ENCODE results near the gene IL12RB1. TPM values are rescaled to one million over a fixed set of nuclear protein-coding genes. Genes with fewer than 3 reads are reported as not detected.

The IL12RB1 gene
- total and polyA plus RNA-seq, 2 donors (not counting 3 experiments of a cell fraction or from before 2014, with no cell fraction given) = not detected

- Histone ChIP-seq H3K4me1 (ENCODE audit: control insufficient read depth, extremely low read depth, insufficient read depth, low read length) (peaks cover 11% of the 10 kb centered on the region), H3K36me3 (ENCODE audit: control insufficient read depth in 2 of 2, extremely low read depth in 1 of 2, insufficient read depth in 2 of 2, low read length in 2 of 2) (peaks cover 0 to 30% of the 10 kb centered on the region in 2 experiments), H3K27me3 (ENCODE audit: control insufficient read depth in 2 of 2, insufficient read depth in 2 of 2, low read length in 2 of 2) (no peaks in the 10 kb centered on the region), H4K20me1 (replicated peaks; ENCODE audit: control insufficient read depth, extremely low read depth, insufficient read depth, low read length) (no peaks in the 10 kb centered on the region), H3K9me3 (replicated peaks; ENCODE audit: control insufficient read depth, insufficient read depth, low read length) (no peaks in the 10 kb centered on the region), H3K9me1 (replicated peaks; ENCODE audit: control insufficient read depth, extremely low read depth, insufficient read depth, low read length) (no peaks in the 10 kb centered on the region), H3K4me3 (replicated peaks in 1 of 3; ENCODE audit: insufficient read depth in 1 of 3, low read depth in 1 of 3, low read length in 3 of 3) (no peak overlapping the region), H2AFZ (ENCODE audit: low read depth, low read length) (no peak overlapping the region), H3K9ac (replicated peaks; ENCODE audit: extremely low read depth, insufficient read depth, low read length) (no peak overlapping the region), H3K79me2 (ENCODE audit: control insufficient read depth, insufficient read depth, low read length) (no peaks in the 10 kb centered on the region), H3K4me2 (ENCODE audit: insufficient read depth, low read length) (no peak overlapping the region), H3K27ac (ENCODE audit: insufficient read depth, low read depth, low read length) (no peak overlapping the region)
- FAIRE-seq = no peak
- ChIA-PET POLR2A (no interaction called here), CTCF (no interaction called here)
- BruUV-seq (replicated peaks) = no TSS peak
- no peak for TF ChIP-seq EZH2 (IDR thresholded peaks at IDR 0.05; ENCODE audit: borderline replicate concordance, low read depth, low read length, severe bottlenecking)
- TF ChIP-seq CTCF (IDR thresholded peaks at IDR 0.05; ENCODE audit: extremely low read depth in 1 of 2, insufficient read depth in 1 of 2, low read depth in 1 of 2, low read length in 2 of 2) = no peak
- no peak for TF ChIP-seq MYC (IDR thresholded peaks at IDR 0.05; ENCODE audit: low read depth, low read length)
- TF ChIP-seq JUN (IDR thresholded peaks at IDR 0.05; ENCODE audit: borderline replicate concordance, insufficient read depth, insufficient read length, low read depth) = no peak
- no peak for TF ChIP-seq POLR2A (IDR thresholded peaks at IDR 0.05; ENCODE audit: low read depth, low read length)
- no peak for TF ChIP-seq POLR2AphosphoS5 (IDR thresholded peaks at IDR 0.05; ENCODE audit: insufficient read depth, low read depth, low read length)
- TF ChIP-seq FOS (IDR thresholded peaks at IDR 0.05; ENCODE audit: borderline replicate concordance, insufficient read depth, low read length) = no peak
- TF ChIP-seq MAX (IDR thresholded peaks at IDR 0.05; ENCODE audit: insufficient read depth, insufficient read length) = no peak
- no peak for TF ChIP-seq GATA2 (IDR thresholded peaks at IDR 0.05; ENCODE audit: insufficient read depth, insufficient read length, low read depth, low read length)
- dilution Hi-C loops (cut with MboI; ENCODE audit: extremely low pct_ligation_motif_present, low sequenced_read_pairs) (no loop called here), intact Hi-C loops (cut with micrococcal nuclease) (no loop called here)
- DNase-seq (ENCODE audit: low read depth, low spot score) = no peak
These were observed 72.5 kb downstream of the IL12RB1 start for GRCh38 chr19:18014197-18014596.

Data from endothelial cell of umbilical vein (primary cell).